HG02885 (cell line): ENCODE measurements around the gene FHIT.

ENCODE experiments used
- ATAC-seq: cut with Tn5 transposase; IDR thresholded peaks from one replicate; pipeline ENCODE4 v1.9.1; 2021; ENCODE audit warnings: mild to moderate bottlenecking; ENCODE audit not compliant: unreplicated experiment, poor library complexity

FHIT gene

DNA sequence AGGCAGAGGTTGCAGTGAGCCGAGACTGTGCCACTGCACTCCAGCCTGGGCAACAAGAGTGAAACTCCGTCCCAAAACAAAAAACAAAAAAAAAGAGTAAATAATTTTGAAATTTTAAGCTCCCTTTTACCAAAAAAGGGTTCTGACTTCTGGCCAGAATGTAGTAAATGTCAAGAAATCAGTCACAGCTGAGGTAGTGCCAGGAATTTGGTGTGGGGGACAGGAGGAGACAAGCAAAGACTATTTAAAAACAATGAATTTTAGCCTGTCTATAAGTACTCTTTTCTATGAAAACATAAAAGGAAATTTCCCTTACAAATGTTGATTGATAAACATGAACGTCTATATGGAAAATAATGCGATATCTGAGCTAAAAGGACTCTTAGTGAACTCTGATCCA is 363.7 kb downstream of the FHIT start:
- no peak for ATAC-seq

- no peak for ATAC-seq
Measured at GRCh38 chr3:60886518-60886917, 364.7 kb downstream of the FHIT start.

GRCh38 chr3:60884005-60884404 is 367.2 kb downstream of the FHIT start:
- no peak for ATAC-seq

DNA sequence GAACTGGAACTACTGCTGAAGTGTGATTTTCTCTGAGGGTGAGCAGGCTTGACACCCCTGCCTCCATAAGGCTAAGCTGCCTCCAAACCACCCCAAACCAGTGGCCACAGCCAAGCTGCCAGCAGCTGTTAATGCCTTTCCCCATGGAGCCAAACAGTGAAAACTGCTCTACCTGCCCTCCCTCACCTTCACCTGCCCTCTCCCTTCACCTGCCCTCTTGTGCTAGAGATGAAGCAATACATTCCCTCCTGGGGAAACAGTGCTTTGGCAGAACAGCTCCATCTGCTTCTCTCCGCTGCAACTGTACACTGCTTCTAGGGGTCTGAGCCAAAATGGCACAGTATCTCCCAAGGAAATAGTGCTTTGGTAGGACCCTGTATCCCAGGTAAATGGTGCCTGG is 374.1 kb downstream of the FHIT start:
- ATAC-seq, result no peak

DNA sequence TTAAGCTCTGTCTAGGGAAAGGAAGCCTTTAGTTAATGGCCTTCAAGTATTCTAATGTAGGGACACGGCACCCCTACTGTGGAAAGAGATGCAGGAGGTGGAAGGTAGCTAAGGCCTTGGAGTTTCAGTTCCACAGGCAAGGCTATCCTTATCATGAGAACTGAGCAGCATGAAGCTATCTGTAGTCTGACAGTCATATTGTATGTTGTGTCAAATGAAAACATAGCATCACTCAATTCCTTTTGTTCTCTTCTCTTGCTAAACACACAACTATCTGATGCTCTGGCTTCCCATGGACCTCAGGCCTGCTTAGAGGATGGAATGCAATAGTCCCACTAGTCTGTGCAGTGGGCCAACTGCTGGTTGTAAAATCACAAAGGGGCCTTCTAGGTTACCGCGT is 380.9 kb downstream of the FHIT start:
- no peak for ATAC-seq

GRCh38 chr3:60867200-60867599 is 384.1 kb downstream of the FHIT start:
- no peak for ATAC-seq

DNA sequence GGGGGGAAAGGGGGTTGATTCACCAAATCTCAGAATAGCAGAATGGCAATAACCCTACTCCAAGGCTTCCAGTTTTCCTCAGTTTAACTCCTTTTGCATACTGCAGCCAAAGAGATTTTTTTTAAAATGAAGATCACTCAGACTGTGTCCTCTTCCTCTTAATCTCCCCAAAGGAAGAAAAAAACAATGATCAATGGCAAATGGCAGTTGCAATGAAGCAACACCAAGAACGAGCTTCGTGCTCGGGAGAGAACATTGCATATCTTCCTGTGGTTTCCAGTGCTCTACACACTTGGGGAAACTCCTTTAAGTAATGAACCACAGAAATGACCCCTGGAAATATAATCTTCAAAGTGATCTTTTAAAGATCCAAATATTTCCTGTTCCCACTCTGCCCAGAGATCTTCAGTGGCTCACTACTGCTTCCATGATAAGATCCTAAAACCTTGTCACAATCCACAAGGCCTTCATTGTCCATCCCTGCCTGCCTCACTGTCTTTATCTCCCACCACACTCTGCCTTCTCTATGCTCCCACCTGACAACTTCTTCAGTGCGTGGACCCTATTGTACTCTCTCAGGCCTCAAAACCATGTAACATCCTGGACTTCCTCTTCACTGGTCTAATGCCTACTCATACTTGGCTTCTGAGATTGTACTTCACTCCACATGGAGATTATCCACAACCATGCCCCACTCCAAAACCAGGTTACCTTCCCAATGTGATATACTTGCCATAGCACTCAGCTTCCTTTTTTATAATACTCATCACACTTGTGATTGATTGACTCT is 394.8 kb downstream of the FHIT start:
- no peak for ATAC-seq

DNA sequence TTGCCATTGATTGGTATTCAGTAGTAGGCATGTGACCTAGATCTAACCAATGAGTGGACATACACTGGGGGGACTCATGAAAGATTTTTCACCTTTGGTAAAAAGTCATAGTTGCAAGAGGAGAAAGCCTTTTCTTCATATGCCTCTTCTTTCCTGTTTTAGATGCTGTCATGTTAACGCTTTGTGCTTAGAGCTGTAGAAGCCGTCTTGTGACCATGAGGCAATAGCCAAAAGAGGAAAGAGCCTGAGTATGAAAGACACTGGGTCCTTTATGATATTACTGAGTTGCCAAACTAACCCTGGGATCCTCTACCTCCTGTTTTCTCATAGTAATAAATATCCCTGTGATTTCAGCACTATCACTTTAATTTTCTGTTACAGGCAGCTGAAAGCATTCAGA is 396.0 kb downstream of the FHIT start:
- ATAC-seq, result no peak

GRCh38 chr3:60854791-60855190 is 396.5 kb downstream of the FHIT start:
- ATAC-seq, result no peak

GRCh38 chr3:60847791-60848190 is 403.5 kb downstream of the FHIT start:
- ATAC-seq, result no peak

GRCh38 chr3:60844256-60844655 is 407.0 kb downstream of the FHIT start:
- no peak for ATAC-seq

- no peak for ATAC-seq
Measured at GRCh38 chr3:60841355-60841754, 409.9 kb downstream of the FHIT start.

GRCh38 chr3:60839246-60839645 is 412.0 kb downstream of the FHIT start:
- no peak for ATAC-seq

- no peak for ATAC-seq
Measured at GRCh38 chr3:60835796-60836195, 415.5 kb downstream of the FHIT start.

DNA sequence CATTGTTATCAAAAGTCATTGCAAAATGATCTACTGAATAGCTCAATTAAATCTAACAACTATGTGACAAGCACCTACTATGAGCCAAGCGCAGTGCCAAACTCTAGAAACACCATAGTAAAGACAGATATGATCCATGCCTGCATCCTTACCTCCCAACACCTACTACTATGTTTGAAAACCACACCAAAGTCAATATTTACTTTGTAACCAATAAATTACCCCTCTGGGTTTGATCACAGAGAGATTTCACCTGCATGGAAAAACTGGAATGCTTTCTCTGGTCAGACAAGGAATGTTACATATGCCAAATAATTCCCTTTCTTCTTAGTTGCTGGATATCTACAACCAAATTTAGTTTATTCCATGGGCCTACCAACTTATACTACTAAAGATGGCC is 422.2 kb downstream of the FHIT start:
- no peak for ATAC-seq

DNA sequence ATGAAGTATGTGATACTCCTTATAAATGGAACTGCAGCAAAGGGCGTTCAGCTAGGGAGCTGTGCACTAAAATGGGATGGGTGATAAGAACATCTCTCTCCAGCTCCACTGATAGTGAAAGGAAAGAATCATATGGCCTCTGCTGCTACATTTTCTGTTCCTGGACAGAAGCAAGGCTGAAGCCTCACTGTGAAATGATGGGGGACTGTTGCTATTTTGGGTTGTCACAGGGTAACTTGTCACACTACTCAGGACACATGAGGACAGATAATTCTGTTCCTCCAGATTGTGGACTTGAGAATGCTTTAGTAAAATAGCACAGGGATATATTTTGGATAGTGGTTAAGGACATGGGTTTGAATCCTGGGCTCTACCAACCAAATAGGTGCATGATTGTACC is 423.6 kb downstream of the FHIT start:
- ATAC-seq, result no peak

DNA sequence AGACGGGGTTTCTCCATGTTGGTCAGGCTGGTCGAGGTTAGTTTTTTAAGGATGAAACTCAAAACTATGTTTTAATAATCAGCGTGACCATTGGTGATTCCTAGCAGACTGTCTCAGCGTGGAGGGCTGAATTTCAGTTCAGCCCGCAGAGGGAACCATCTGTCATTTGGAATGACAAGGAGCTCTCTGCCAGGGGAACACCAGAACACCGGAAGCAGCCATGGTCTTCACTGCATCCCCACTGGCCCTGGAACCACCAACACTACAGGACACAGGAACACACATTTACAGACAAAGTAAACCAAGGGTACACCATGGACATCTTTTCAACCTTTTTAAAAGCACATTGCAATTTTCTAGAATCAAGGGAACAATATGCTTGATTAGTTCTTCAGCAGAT is 424.7 kb downstream of the FHIT start:
- no peak for ATAC-seq

DNA sequence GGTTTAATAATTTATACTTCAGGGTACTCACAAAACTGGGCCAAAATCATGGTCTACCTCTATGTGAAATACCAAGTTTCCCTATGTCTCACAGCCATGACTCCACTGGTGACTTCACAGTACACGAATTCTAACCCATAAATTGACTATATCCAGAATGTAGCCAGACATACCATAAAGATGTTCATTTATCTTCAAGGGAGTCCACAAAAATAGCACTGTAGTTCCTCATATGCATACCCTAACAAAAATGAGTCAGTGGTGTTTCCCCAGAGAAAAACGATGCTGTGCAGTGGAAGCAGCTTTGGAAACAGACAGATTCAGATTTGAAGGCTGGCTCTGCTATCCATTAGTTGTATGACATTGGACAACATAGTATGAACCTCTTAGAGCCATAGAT is 438.8 kb downstream of the FHIT start:
- ATAC-seq, result peak; percentile 68

- ATAC-seq, result no peak
Measured at GRCh38 chr3:60810881-60811280, 440.4 kb downstream of the FHIT start.

GRCh38 chr3:60809857-60810610 is 441.2 kb downstream of the FHIT start:
- no peak for ATAC-seq

DNA sequence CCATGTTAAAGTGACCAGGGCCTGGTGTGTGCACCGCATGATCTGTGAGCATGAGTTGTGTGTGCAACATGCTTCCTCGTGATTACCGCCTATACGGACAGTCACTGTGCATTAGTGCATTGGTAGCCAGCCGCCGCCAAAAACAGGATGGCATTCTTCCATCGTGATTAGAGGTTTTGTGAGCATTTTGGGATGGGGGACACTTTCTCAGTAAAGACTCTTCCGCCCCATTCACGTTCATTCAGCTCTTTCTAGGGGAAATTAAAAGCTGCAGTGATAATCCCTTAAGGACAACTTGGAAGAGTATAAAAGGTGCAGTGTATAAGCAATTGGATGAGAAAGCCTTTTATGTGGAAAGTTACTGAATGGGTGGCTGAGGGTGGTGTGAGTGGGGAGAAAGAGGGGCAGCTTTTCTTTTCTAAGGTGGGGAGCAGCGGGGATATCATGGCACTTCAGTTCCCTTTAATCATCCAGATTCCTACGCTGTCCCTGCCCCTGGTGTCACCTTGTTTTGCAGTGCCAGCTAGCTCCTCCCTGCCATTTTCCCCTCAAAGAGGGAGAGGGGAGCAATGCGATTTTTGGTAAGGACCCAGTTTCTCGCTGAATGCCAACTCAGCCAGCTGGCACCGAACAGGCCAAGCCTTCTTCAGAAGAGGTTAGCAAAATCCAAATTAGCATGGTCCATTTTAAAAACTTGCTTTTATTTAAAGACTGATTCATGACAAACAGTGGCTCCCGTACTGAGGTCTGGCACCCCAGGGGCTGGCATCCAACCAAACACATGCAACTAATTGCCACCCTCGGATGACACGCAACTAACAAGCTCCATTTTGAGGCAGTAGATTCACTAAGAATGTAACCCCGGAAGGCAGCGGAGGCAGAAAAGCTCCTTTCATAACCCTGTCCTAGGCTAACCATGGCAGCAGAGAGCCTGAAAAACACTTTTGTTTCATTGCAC is 447.8 kb downstream of the FHIT start:
- ATAC-seq, result no peak
